HPDE6-E6E7 (cell line): ENCODE data around the gene MRPL54.
A peak's percentile ranks its signal among the peaks of the same experiment; 100 is the strongest.
"Not testable (repeated sequence)": the region's sequence is repeated elsewhere in the genome, so short reads cannot be mapped to it uniquely, and the experiment has no call there.

Experiments
- DNase-seq: peaks from one replicate; pipeline ENCODE4 v3.0.0; 2011; ENCODE audit warnings: missing footprints; ENCODE audit errors: extremely low spot score

MRPL54 gene

DNA sequence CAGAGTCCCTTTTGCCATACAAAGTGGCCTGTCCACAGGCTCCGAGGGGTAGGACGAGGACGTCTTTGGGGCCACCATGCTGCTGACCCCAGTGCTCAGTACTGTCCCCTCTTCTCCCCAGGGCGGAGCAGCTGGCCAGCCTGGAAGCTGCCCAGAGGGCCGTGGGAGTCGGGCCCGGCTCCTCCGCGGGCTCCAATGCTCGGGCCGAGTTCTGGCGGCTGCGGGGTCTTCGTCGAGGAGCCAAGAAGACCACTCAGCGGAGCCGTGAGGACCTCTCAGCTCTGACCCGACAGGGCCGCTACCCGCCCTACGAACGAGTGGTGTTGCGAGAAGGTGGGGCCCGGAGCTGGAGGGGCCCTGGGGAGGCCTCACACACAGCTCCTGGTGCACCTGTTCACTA, 22.1 kb upstream of the MRPL54 start:
- no peak for DNase-seq

DNA sequence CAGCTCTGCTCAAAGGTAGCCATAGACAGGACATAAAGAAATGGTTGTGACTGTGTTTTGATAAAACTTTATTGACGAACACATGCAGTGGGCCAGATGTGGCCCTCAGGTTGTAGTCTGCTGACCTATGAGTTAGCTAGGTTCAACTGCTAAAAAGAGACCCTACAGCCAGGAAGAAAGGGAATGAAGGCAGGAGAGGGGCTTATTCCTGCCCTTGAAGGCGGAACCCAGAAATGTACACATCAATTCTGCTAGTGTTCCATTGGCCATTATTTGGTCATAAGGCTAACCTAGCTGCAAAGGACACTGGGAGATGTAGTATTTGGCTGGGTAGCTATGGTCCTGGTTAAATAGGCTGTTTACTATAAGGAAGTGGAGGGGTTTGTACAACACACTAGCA, 19.0 kb upstream of the MRPL54 start:
- no peak for DNase-seq

DNA sequence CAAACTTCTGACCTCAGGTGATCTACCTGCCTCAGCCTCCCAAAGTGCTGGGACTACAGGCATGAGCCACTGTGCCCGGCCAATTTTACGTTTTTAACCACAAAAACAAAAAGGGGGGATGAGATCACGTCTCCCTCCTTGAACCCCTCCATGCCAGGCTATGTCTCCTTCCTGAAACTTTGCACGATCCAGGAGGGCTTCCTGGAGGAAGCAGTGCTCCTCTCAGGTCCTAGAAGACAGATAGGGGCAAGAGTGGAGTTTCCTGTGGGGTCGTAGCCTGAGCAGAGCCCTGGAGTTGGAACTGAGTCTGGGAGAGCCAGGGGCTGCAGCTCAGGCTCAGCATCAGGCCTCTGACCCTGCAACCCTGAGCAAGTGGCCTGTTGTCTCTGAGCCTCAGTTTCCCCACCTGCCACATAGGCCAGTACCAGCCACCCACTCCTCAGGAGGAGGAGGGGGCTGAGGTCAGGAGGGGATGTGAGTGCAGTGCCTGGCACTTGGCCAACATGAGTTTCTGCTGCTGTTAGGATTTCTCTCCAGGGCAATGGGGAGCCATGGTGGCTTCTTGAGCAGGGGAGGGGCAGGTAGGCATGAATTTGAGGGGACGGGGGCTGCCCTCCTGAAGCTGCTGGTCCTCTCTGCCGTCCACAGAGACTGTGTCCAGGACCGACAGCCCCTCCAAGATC, 17.0 kb upstream of the MRPL54 start:
- DNase-seq = no peak

DNA sequence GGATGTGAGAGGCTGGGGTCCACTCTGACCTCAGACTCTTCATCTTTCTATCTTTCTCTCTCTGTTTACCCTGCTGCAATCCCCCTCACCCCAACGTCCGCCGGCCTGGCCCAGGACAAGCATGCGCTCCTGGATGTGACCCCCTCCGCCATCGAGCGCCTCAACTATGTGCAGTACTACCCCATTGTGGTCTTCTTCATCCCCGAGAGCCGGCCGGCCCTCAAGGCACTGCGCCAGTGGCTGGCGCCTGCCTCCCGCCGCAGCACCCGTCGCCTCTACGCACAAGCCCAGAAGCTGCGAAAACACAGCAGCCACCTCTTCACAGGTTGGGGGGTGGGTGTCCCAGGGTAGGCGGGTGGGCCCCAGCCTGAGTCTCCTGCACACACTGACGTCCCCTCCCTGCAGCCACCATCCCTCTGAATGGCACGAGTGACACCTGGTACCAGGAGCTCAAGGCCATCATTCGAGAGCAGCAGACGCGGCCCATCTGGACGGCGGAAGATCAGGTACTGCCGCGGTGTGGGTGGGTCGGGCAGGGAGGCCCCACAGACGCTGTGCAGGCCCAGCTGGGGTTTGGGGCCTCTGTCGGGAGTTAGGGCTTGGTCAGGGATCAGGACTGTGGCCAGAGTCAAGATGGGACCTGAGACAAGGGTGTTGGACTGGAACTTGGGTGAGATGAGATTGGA, 16.0 kb upstream of the MRPL54 start:
- DNase-seq = no peak

DNA sequence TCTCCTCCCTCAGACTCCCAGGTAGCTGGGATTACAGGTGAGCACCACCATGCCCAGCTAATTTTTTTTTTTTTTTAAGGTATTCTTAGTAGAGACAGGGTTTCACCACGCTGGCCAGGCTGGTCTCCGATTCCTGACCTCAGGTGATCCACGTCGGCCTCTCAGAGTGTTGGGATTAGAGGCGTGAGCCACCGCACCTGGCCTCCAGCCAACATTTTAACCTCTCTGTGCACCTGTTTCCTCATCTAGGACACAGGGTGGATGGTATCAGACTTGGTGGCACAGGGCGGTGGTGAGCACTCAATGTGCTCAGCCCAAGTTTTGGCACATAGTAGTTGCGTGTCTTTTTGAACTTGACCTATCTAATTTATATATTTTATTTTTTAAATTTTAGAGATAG, 13.5 kb upstream of the MRPL54 start:
- no peak for DNase-seq

DNA sequence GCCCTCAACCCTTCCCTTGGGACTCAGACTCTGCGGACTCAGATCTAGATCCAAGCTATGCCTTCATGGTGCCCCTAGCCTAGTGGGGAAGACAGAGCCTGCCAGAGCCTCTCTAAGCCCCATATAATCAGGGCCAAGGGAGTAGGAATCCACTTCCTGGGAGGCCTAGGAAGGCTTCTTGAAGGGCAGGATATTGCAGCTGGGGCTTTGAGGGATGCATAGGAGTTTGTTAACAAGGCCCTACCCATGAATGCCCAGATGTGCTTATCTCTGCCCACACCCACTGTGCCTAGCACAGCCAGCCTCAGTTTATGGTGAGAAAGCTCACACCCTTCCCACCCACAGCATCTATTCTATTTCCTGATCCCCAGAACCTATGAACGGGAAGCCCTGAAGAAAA, 12.3 kb upstream of the MRPL54 start:
- DNase-seq = no peak

DNA sequence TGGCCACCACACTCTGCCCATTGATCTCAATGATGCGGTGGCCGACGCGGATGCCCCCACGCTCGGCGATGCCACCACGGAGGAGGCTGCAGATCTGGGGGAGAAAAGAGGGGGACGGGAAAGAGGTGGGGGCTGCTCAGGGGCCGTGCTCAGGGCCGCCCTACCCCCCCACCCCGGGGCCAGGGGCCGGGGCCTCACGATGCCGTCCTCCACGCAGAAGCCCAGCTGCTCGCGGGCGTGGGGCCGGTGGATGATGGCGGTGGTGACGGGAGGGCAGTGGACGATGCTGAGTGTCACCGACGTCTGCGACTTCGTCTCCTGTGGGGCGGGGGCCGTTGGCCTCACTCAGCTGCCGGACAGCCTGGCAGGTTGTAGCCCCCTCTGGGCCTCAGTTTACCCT, 11.2 kb upstream of the MRPL54 start:
- DNase-seq = no peak

DNA sequence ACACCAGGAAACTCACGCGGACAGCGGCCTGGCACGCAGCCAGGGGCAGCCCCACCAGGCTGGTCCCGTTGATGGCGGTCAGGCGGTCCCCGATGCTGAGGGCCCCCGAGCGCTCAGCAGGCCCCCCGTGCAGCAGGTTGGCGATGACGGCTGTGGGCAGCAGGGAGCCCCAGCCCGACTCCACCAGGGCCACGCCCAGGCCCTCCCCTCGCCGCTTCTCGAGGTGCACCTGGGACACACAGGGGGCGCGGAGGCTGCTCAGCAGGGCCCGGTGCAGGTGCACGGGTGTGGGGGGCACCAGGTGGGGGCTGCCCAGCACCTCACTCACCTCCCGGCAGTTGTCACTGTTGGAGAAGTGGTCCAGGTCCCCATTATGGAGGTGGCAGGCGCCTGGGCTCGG, 10.0 kb upstream of the MRPL54 start:
- DNase-seq = no peak

DNA sequence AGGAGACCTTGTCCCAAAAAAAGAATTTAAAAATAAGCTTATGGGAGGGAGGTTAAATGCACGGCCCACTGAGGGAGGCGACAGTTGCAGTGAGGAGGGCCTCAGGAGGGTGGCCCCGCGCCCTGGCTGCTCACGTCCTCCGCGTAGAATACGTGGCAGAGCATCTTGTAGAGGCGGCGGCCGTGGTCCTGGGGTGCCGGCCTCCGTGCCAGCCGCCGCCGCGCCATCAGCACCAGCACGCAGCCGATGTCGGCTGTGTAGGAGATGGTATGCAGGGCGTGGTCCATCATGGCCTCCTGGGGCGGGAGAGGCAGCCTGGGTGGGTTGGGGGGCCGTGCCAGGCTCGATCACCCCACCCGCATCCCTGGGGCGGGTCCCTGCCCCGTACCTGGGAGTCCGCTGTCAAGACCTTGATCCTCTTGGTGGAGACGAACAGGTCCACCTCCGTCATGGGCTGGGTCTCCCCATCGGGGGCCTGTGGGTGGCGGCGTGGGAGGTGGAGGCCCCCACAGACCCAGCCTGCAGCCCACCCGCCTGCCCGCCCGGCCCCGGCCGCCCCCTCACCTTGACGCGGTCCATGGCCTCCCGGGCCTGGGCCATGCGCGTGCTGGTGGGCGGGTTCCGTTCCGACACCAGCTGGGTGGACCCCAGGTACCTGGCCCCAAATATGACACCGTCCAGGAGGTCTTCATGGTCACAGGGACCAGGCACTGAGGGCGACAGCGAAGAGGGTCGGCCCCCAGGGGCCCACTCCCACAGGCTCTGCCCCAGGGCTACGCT, 8.7 kb upstream of the MRPL54 start:
- no peak for DNase-seq

DNA sequence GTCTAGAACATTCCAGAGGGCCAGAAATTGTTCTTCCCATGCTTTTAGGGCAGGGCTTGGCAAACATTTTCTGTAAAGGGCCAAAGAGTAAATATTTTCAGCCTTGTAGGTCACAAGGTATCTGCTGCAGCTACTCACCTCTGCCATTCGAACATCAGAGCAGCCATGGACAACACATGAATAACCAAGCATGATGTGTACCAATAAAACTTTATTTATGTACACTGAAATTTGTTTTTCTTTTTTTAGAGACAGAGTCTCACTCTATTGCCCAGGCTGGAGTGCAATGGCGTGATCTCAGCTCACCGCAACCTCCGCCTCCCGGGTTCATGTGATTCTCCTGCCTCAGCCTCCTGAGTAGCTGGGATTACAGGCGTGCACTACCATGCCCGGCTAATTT, 4.8 kb upstream of the MRPL54 start:
- not testable (repeated sequence) for DNase-seq

DNA sequence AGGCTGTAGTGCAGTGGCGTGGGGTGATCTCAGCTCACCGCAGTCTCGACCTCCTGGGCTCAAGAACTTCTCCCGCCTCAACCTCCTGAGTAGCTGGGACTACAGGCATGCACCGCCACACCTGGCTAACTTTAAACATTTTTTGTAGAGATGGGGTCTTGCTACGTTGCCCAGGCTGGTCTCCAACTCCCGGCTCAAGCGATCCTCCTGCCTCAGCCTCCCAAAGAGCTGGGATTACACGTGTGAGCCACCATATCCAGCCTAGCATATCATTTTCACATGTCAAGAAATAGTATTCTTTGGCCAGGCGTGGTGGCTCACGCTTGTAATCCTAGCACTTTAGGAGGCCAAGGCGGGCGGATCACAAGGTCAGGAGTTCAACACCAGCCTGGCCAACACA, 4.2 kb upstream of the MRPL54 start:
- DNase-seq = not testable (repeated sequence)

DNA sequence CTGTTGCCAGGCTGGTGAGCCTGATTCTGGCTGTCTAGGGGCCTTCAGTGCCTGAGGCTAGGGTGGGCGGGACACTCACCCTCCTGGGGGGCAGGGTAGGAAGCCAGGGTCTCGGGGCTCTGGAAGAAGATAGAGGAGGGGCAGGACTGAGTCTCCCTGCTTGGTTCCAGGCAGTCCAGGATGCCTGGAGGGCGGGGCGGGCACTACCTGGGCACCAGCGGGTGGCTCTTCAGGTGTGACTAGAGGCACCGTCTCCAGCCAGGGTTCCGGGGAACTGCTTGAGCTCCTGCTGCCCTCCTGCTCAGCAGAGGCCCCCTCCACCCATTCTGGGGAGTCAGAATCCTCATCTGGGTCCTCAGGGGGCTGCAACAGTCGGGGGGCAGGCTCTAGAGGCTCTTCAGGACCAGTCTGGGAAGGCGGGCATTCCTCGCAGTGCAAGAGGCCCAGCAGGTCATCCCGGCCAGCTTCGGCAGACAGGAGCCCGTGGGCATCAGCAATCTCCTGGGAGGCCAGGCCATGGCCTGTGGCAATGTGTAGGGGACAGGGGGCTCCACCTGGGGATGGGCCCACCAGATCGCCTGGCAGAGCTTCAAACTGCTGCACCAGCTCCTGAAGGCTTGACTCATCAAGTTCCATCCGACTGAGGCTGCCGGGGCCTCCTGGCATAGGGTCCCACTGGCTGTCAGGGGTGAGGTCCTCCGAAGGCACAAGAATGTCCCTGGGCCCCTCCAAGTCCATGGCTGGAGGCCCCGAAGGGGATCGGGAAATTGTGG, 2.8 kb upstream of the MRPL54 start:
- DNase-seq = no peak

DNA sequence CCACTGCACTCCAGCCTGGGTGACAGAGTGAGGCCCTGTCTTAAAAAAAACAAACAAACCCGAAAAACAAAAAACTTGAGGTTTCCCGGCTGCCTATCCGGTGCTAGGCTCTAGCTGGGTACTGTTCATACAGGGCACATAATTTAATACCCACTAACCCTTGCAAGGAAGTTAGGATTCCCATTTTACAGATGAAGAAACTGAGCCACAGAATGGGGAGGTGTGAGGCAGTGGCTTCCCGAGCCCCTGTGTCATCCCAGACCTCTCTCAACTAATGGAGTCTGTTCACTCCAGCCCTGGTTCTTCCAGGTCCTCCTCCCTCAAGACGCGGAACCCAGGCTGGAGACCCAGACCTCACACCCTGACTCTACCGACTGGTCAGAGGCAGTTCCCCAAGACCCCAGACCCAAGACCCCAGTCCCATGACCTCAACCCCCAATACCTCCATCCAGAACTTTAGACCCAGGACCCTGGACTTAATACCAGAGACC, 1.6 kb upstream of the MRPL54 start:
- DNase-seq = no peak

DNA sequence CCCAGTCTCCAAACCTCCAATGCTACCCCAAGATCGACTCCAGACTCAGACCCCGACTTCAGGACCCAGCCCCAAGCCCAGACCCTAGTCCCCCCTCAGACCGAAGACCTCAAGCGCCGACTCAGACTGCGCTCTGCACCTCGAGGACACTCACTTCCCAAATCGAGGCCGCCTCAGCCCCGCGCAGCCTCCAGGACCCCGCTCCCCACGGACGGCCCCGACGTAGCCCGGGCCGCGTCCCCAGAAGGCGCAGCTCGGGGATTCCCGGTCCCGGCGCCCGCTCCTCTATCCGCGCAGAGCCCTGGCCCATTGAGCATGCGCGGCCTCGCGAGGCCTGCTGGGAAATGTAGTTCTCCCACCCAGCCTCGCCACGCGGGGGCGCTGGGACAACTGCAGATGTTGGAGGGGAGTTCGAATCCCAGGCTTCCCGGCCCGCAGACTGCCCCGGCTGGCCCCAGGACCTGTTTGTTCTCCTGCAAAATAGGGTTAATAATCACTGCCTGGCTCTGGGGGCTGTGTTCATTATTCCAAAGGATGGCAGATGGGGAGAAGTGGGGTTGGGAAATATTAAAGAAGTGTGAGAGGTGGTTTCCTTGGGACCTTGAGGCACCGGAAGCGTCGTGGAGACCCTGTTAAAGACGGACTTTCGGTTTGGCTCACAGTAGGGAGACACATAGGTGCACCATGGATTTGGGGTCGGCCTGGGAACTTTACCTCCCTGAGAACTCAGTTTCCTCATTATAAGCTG, 926 bp upstream of the MRPL54 start, which contains the start of gene APBA3:
TSS of gene APBA3 (minus strand) at position 311 of the 748 bp plus-strand sequence. CDS start 1,428 bp downstream, outside the sequence.
- peak; percentile 80 for DNase-seq

DNA sequence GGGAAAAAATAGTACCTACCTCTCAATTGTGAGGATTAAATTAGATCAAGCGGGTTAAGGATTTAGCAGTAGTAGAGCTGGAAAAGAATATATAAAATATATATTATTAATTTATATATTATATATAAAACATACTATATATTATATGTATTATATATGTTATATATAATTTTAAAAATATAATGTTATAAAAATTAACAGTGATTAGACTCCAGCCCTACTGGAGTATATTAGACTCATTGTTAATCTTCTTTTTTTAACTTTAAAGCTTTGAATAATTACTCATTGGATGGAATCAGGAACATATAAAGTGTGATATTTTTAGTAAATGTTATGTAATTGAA, 380 bp upstream of the MRPL54 start:
- DNase-seq = no peak

DNA sequence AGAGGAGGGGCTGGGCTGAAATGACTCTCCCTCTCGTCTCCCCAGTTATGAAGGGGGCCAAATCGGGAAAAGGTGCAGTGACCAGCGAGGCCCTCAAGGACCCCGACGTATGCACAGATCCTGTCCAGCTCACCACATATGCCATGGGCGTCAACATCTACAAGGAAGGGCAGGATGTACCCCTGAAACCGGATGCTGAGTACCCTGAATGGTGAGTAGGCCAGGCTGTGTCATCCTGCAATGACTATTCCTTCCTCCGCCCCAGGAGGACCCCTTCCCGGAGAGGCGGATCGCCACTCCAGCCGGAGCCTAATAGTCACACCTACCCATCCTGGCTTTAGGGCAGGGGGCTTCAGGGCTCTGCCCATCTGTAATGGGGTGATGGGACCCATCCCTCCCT, 2.6 kb downstream of the MRPL54 start:
- no peak for DNase-seq

DNA sequence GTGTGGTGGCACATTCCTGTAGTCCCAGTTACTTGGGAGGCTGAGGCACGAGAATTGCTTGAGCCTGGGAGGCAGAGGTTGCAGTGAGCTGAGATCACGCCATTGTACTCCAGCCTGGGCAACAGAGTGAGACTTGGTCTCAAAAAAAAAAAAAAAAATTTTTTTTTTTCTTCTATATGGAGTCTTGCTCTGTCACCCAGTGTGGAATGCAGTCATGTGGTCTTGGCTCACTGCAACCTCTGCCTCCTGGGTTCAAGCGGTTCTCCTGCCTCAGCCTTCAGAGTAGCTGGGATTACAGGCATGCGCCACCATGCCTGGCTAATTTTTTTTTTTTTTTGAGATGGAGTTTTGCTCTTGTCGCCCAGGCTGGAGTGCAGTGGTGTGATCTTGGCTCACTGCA, 3.3 kb downstream of the MRPL54 start:
- not testable (repeated sequence) for DNase-seq

DNA sequence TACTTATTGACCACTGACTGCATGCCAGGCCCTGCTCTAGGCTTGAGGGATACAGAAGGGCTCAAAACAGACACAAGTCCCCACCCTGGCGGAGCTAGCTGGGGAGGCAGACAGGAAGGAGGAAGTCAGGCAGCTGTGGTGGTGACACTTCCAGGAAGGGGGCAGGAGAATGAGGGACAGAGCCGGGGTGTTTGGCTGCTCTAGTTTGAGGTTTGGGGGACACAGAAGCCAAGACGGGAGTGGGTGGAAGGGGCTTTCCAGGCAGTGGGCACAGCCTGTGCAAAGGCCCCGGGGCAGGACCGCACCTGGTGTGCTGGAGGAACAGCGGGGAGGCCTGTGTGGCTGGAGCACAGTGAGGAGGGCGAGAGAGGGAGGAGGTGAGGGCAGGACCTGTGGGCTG, 4.0 kb downstream of the MRPL54 start:
- no peak for DNase-seq

DNA sequence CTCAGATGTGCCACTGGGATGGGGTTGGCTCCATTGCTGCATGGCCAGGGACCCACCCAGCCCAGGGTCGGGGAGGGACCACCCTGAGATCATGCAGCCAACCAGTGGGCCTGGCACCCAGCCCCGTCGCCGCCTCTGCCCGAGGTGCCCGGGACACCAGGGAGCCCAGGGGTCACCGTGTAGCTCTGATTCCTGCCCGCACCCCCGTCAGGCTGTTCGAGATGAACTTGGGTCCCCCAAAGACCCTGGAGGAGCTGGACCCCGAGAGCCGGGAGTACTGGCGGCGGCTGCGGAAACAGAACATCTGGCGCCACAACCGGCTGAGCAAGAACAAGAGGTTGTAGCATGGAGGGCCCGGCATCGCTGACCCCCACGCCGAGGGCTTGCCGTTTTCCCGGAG, 4.6 kb downstream of the MRPL54 start:
- no peak for DNase-seq

DNA sequence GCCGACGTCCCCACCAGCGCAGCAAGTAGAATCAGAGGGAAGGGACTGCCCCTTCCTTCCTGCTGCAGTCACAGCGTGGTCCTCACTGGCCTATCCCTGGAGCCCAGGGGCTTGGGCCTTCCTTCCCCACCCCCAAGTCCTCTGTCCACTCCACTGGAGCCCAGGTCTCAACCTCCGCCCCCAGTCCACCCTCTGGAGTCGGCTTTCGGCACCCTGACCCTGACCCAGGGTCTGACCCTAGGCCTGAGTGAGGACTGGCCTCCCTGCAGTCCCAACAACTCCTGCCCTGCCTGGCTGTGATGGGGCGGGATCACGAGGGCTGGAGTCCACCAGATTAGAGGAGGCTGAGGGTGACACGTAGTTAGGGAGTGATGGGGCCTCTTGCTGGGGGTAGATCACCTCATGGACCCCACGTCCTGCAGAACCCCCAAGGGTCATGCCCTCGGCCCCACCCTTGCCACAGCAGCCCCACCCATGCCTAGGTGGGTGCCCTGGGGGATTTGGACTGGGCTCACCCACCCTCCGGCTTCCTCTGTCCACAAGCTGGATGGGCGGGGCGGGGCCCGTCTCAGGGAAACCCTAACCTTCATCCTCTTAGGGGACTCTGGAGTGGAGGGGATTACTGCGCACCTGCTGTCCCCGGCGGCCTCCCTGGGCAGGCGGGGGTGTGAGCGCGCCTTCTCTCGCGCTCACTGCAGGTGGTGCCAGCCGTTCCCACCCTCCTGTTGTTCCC, 5.7 kb downstream of the MRPL54 start:
- DNase-seq = no peak

DNA sequence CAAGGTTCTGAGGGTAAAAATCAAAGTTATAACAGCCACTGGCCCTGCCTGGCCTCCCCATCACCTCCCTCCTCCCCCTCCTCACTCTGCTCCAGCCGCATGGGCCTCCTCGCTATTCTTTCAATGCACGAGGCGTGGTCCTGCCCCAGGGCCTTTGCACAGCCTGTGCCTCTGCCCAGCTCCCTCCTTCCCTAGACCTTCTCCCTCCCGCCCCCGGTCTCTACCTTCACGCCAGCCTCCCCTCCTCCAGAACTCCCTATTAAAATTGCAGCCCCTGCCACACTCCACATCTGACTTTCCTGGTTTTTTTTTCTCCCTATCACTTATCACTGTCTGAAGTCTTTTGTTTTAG, 6.2 kb downstream of the MRPL54 start:
- DNase-seq = no peak
